Prostate gland (tissue), 2 donors: ENCODE results near the gene SMYD3.

Experiments
- CTCF ChIP-seq, 4 experiments: fragments of 200-600 bp in 2 of 4; fragments of 450-650 bp in 2 of 4; sonication (generic) in 2 of 4; IDR thresholded peaks; 1 replicate in 3 of 4; 2 replicates in 1 of 4; pipeline ENCODE4 v1.5.1; 2016 to 2019; ENCODE audit warnings: antibody characterized with exemption in 4 of 4, mild to moderate bottlenecking in 2 of 4, moderate library complexity in 2 of 4
- POLR2A ChIP-seq: fragments of 450-650 bp; IDR thresholded peaks from one replicate; pipeline ENCODE4 v1.6.1; 2016; ENCODE audit warnings: antibody characterized with exemption, mild to moderate bottlenecking
- POLR2AphosphoS5 ChIP-seq: sonication (generic); formaldehyde crosslinking; IDR thresholded peaks from one replicate; pipeline ENCODE4 v1.6.1; 2017; ENCODE audit warnings: antibody characterized with exemption

- TF ChIP-seq POLR2A (no peak), CTCF (IDR thresholded peaks at IDR 0.05) (no peak), POLR2AphosphoS5 (no peak)
These were observed 47.9 kb downstream of the SMYD3 start for GRCh38 chr1:246459221-246459620.
